OCI-LY7 (cell line): ENCODE results near the gene WRAP73. TPM values are rescaled to one million over a fixed set of nuclear protein-coding genes. Genes with fewer than 3 reads are reported as not detected.

Experiments
- BruUV-seq: library from RNA; stranded (reverse); fragments of 400-500 nt; replicated peaks from 2 replicates; lab custom pipeline; 2021; lab: Mats Ljungman, UMichigan
- CTCF ChIA-PET: fragments of 300-600 bp; sonication (Branson Sonifier 250); formaldehyde crosslinking; loops from one replicate; lab custom pipeline; 2022; ENCODE audit warnings: antibody characterized with exemption; ENCODE audit not compliant: unreplicated experiment; lab: Charles Lee
- POLR2A ChIA-PET: fragments of 300-600 bp; sonication (Branson Sonifier 250); formaldehyde crosslinking; loops from one replicate; lab custom pipeline; 2022; ENCODE audit warnings: antibody characterized with exemption; lab: Charles Lee
- DNase-seq: peaks from one replicate; pipeline ENCODE4 v3.0.0-alpha.2; 2015; ENCODE audit warnings: low spot score
- H2AFZ ChIP-seq: fragments of 200-600 bp; sonication (generic), shearing (Covaris generic); 2 replicates; pipeline ENCODE4 v1.6.1; 2014; ENCODE audit warnings: mild to moderate bottlenecking, antibody characterized with exemption, low read length, moderate library complexity
- H3K27ac ChIP-seq: fragments of 200-600 bp; sonication (generic); 2 replicates; pipeline ENCODE4 v1.5.1; 2014; ENCODE audit warnings: mixed run types, low read depth, mild to moderate bottlenecking, moderate library complexity, low read length, inconsistent platforms; ENCODE audit not compliant: poor library complexity, severe bottlenecking
- H3K36me3 ChIP-seq: fragments of 200-600 bp; sonication (generic); 2 replicates; pipeline ENCODE4 v1.6.1; 2014; ENCODE audit warnings: mild to moderate bottlenecking, antibody characterized with exemption, low read length, moderate library complexity, mixed read lengths; ENCODE audit not compliant: insufficient read depth
- H3K4me1 ChIP-seq: fragments of 200-600 bp; sonication (generic); 2 replicates; pipeline ENCODE4 v1.5.1; 2014; ENCODE audit warnings: mild to moderate bottlenecking, low read length; ENCODE audit not compliant: insufficient read depth, poor library complexity, severe bottlenecking
- H3K4me2 ChIP-seq: fragments of 200-600 bp; sonication (generic); 2 replicates; pipeline ENCODE4 v1.6.1; 2014; ENCODE audit warnings: mild to moderate bottlenecking, low read length
- H3K4me3 ChIP-seq: fragments of 200-600 bp; sonication (generic); 2 replicates; pipeline ENCODE4 v1.5.1; 2014; ENCODE audit warnings: mild to moderate bottlenecking, low read depth, low read length; ENCODE audit not compliant: poor library complexity, severe bottlenecking
- H3K79me2 ChIP-seq: fragments of 200-600 bp; sonication (generic); 2 replicates; pipeline ENCODE4 v1.6.1; 2016; ENCODE audit warnings: low read depth, mild to moderate bottlenecking, low read length, moderate library complexity, mixed read lengths; ENCODE audit not compliant: insufficient read depth
- H3K9me2 ChIP-seq: fragments of 200-600 bp; sonication (generic); 2 replicates; pipeline ENCODE4 v1.6.1; 2016; ENCODE audit warnings: mild to moderate bottlenecking, low read length, mixed read lengths; ENCODE audit not compliant: insufficient read depth
- H3K9me3 ChIP-seq: fragments of 200-600 bp; sonication (generic); 2 replicates; pipeline ENCODE4 v1.6.1; 2014; ENCODE audit warnings: mild to moderate bottlenecking, mixed run types, low read length, mixed read lengths
- H4K20me1 ChIP-seq: fragments of 200-600 bp; sonication (generic); 2 replicates; pipeline ENCODE4 v1.6.1; 2014; ENCODE audit warnings: mild to moderate bottlenecking, antibody characterized with exemption, low read length, moderate library complexity, mixed read lengths; ENCODE audit not compliant: insufficient read depth
- EZH2phosphoT487 ChIP-seq: fragments of 200-600 bp; sonication (generic); IDR thresholded peaks from 2 replicates; pipeline ENCODE4 v1.6.1; 2018; ENCODE audit warnings: low read depth, borderline replicate concordance, mild to moderate bottlenecking, mixed run types, antibody characterized with exemption, low read length, moderate library complexity, mixed read lengths
- intact Hi-C: fragments of 100-400 bp; cut with micrococcal nuclease; formaldehyde crosslinking; loops from one replicate; pipeline ENCODE4 v1.10.0; 2022; ENCODE audit not compliant: unreplicated experiment
- total RNA-seq, 2 experiments: library from RNA; depleted of rRNA in 1 of 2; stranded (reverse); fragments of >200 nt in 1 of 2; shearing (Covaris generic) in 1 of 2; gene quantifications; 2 replicates each; pipeline ENCODE4 v1.2.3, GENCODE V29; 2014 to 2022
- TF ChIP-seq, protein P1 (sequence below): fragments of 200-600 bp; sonication (generic); conservative IDR thresholded peaks from 2 replicates; pipeline ENCODE4 v1.5.1; 2014; ENCODE audit warnings: mild to moderate bottlenecking, antibody characterized with exemption, low read length, moderate library complexity, mixed read lengths

WRAP73 gene
- total RNA-seq, 2 experiments from 2014 or later = 34.7 to 40.0 TPM

DNA sequence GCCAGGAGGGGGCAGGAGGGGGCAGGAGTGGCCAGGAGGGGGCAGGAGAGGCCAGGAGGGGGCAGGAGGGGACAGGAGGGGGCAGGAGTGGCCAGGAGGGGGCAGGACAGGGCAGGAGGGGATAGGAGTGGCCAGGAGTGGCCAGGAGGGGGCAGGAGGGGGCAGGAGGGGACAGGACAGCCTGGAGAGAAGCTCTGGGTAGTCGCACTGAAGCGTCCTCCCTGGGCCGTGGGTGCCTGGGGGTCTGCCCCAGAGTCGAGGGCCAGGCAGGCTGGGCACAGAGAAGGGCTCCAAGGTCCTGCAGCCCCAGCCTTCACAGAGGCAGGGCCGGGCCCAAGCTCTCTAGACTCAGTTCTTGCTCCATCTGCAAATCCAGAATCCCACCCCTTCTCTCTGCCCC is 61.5 kb downstream of the WRAP73 start:
- Histone ChIP-seq H3K9me2 (no peaks in the 10 kb centered on the region), H4K20me1 (no peaks in the 10 kb centered on the region), H3K4me2 (no peak overlapping the region), H3K79me2 (no peaks in the 10 kb centered on the region), H3K27ac (no peak overlapping the region), H3K4me3 (no peak overlapping the region), H2AFZ (no peak overlapping the region), H3K36me3 (no peaks in the 10 kb centered on the region), H3K9me3 (0 out of 2 replicates have a peak, but pooled peaks cover 2% of the 10 kb centered on the region), H3K4me1 (peaks cover under 1% of the 10 kb centered on the region)
- no peak for DNase-seq
- ChIA-PET CTCF (interaction anchor here (0.6 kb wide), 1 partner anchor 36 kb away, joined by 3 read pairs; no protein-coding TSS in a partner anchor), POLR2A (no interaction called here)
- BruUV-seq = no TSS peak
- TF ChIP-seq, protein P1, sequence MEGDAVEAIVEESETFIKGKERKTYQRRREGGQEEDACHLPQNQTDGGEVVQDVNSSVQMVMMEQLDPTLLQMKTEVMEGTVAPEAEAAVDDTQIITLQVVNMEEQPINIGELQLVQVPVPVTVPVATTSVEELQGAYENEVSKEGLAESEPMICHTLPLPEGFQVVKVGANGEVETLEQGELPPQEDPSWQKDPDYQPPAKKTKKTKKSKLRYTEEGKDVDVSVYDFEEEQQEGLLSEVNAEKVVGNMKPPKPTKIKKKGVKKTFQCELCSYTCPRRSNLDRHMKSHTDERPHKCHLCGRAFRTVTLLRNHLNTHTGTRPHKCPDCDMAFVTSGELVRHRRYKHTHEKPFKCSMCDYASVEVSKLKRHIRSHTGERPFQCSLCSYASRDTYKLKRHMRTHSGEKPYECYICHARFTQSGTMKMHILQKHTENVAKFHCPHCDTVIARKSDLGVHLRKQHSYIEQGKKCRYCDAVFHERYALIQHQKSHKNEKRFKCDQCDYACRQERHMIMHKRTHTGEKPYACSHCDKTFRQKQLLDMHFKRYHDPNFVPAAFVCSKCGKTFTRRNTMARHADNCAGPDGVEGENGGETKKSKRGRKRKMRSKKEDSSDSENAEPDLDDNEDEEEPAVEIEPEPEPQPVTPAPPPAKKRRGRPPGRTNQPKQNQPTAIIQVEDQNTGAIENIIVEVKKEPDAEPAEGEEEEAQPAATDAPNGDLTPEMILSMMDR = no peak
- no peak for TF ChIP-seq EZH2phosphoT487
- intact Hi-C loops = no loop called here

DNA sequence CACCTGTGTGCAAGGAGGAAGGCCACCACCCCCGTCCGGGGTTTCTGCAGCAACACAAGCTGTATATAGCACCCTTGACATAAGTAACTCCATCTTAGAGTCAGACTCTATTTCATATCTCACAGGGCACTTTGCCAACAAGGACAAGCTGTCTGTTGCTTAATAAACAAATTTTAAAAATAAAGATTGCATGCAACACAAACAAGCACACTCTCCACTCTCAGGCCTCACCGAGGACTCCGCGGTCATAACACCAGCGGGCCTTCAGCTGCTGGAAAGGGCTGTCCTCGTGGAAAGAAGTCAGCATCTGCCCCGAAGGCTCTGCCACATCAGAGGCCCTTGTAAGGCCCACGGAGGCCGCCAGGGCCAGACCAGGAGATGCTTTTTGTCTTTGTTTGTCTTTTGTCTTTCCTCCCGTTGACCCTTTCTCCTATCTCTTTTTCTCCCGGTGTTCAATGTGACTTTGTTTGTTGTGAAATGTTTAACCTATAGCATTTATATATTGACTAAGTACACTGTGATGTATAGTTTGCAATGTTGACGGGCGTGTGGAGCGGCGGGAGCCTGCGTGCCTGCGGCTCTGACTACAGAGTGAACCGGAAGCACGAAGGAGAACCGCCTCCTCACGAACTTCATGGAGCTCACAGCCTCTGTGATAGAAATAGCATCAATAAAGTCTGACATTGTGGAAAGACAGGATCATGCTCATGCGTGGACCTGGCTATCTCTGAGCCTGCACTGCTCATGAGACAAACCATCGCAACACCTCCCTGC is 62.7 kb downstream of the WRAP73 start:
- no peak overlapping the region for H3K4me2 ChIP-seq
- H3K4me1 ChIP-seq = no peaks in the 10 kb centered on the region
- no peaks in the 10 kb centered on the region for H3K79me2 ChIP-seq
- ChIA-PET POLR2A (no interaction called here), CTCF (no interaction called here)
- BruUV-seq = no TSS peak
- intact Hi-C loops = no loop called here
- TF ChIP-seq, protein P1 = no peak
- TF ChIP-seq EZH2phosphoT487 = no peak
- H3K9me2 ChIP-seq = no peaks in the 10 kb centered on the region
- no peak for DNase-seq
- no peak overlapping the region for H2AFZ ChIP-seq
- no peak overlapping the region for H3K27ac ChIP-seq
- H3K4me3 ChIP-seq = no peak overlapping the region
- no peaks in the 10 kb centered on the region for H3K36me3 ChIP-seq
- no peaks in the 10 kb centered on the region for H4K20me1 ChIP-seq
- 0 out of 2 replicates have a peak, but pooled peaks cover 2% of the 10 kb centered on the region for H3K9me3 ChIP-seq
